Measurements from ENCODE around the gene FADS1. TPM values are rescaled to one million over a fixed set of nuclear protein-coding genes. Genes with fewer than 3 reads are reported as not detected.

Gene FADS1
- total RNA-seq, 4 donors from 2014 or later: 7.3 to 58.6 (median 21.8) TPM

- TF ChIP-seq CTCF (IDR thresholded peaks at IDR 0.05) (no peak), POLR2A (IDR thresholded peaks at IDR 0.05) (no peak)
- intact Hi-C loops (cut with DNase I; ENCODE audit: low total_unique reads): no loop called here
- H3K4me3 ChIP-seq (ENCODE audit: low read depth, poor library complexity, severe bottlenecking): no peak overlapping the region
- DNase-seq (ENCODE audit: low spot score in 2 of 2): no peak
- 84 to 90% methylated on average over 13 to 15 of the region's 15 CpGs for WGBS, 2 donors
Measured at GRCh38 chr11:61757213-61757862, 59.5 kb downstream of the FADS1 start.

DNA sequence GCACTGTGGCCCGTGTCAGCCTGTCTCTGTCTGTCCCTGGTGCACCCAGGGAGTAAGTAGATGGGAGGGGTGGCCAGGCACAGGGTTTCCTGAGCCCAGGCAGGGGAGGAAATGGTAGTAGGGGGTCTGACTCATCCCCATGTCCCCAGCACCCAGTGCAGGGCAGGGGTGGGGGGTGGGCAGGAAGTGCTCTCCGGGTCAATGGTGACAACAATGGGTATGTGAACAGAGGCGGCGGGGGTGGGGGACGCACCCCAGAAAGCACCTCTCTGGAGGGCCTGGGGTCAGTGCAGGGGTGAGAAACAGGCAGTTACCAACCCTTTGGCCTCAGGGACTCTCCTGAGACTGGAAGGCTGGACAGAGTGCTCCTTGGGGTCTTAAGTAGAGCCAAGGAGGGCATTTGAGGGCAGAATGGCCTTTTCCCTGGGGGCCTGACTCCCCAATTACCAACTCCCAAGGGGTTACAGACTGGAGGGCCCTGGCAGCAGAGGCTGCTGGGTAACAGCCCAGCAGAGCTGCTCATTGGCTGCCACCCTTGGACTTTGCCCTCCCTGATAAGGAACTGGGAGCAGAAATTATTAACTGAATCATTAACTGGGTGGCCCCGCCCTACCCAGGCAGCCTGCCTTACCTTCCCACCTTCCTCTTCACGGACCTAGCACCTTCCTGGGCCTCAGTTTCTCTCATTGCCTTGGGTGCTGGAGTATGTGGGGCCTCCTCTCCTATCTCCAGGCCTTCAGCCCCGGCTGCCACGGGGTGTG is 60.2 kb downstream of the FADS1 start:
- TF ChIP-seq POLR2A (IDR thresholded peaks at IDR 0.05) (no peak), CTCF (IDR thresholded peaks at IDR 0.05) (no peak)
- intact Hi-C loops (cut with DNase I; ENCODE audit: low total_unique reads): no loop called here
- 75 to 76% methylated on average over 6 to 9 of the region's 9 CpGs for WGBS, 2 donors
- DNase-seq (ENCODE audit: low spot score in 2 of 2): no peak
- no peak overlapping the region for H3K4me3 ChIP-seq (ENCODE audit: low read depth, poor library complexity, severe bottlenecking)

- no peak overlapping the region for H3K4me3 ChIP-seq (ENCODE audit: low read depth, poor library complexity, severe bottlenecking)
- no peak for TF ChIP-seq POLR2A (IDR thresholded peaks at IDR 0.05)
- no peak for TF ChIP-seq CTCF (IDR thresholded peaks at IDR 0.05)
- WGBS, 2 donors: 82 to 84% methylated on average over 4 of the region's 4 CpGs
- intact Hi-C loops (cut with DNase I; ENCODE audit: low total_unique reads): no loop called here
- no peak for DNase-seq (ENCODE audit: low spot score in 2 of 2)
Measured at GRCh38 chr11:61756147-61756451, 60.7 kb downstream of the FADS1 start.

DNA sequence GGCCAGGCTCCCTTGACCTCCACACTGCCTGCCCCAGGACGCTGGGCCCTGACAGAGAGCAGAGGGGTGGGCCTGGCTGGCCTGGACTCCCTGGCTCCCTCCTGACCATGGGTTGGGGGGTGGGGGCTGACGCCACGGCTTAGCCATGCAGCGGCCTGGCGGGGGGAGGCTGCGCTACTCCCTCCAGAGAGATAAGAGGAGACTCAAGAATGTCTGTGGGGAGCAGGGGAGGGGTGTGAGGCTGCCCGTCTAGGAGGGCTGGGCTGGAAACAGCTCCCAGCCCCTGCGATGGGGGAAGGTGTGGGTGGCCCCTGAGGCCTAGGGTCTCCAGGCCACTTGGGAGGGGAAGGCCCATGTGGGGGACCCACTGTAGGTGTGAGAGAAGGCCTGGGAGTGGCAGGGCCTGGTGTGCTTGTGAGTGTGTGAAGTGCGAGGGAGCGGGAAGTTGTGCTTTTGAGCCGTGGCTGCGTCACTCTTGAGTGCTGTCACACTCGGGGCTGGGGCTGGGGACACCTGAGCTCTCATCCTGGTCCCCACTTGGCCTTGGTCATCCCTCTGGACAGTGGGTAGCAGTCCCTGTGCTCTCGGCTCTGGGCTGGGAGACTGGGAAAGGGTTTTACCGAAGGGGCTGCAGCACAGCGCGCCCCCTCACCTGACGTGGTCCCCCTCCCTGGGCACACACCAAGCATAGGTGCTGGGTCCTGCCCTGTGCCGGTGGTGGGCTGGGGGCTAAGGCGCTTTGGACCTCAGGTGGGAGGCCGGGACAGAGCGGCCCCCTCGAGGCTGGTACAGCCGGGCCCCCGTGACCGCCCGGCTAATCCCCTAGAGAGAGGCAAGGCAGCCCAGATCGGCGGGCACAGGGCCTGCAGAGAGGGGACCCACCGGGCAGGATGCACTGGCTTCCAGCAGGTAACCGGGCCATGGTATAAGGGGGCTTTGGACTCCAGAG is 62.0 kb downstream of the FADS1 start:
- TF ChIP-seq CTCF (IDR thresholded peaks at IDR 0.05): no peak
- no peak for TF ChIP-seq POLR2A (IDR thresholded peaks at IDR 0.05)
- intact Hi-C loops (cut with DNase I; ENCODE audit: low total_unique reads): no loop called here
- DNase-seq (ENCODE audit: low spot score in 2 of 2): no peak
- H3K4me3 ChIP-seq (ENCODE audit: low read depth, poor library complexity, severe bottlenecking): no peak overlapping the region
- WGBS, 2 donors: 89 to 90% methylated on average over 21 to 25 of the region's 31 CpGs

DNA sequence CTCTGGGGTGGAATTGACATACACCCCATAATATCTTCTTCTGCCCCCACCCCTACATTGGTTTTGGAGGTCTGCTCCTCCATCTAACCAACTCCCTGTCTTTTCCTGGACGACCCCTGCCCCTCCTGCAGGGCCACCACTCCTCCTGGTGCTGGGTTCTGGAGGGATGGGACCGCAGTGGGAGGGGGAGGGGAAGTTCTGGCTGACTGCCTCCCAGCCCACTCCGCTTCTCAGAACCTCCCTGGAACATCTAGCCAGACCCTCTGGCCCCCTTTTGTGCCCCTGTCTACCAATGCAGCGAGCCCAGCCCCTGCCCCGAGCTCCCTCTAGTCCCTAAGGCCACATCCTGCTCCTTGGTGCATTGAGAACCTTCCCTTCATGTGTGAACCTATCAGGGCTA is 63.1 kb downstream of the FADS1 start:
- intact Hi-C loops (cut with DNase I; ENCODE audit: low total_unique reads): no loop called here
- 86 to 98% methylated on average over 5 of the region's 5 CpGs for WGBS, 2 donors
- no peak for DNase-seq (ENCODE audit: low spot score in 2 of 2)

More for the DNA sequence above, 63.1 kb downstream of the FADS1 start:
- no peak overlapping the region for H3K4me3 ChIP-seq (ENCODE audit: low read depth, poor library complexity, severe bottlenecking)
- TF ChIP-seq POLR2A (IDR thresholded peaks at IDR 0.05): no peak
- no peak for TF ChIP-seq CTCF (IDR thresholded peaks at IDR 0.05)
